Activated B cell treated with CpG ODN at 0.5 μM for 24 hours (primary cell): Measurements from ENCODE around the gene ZNF680. TPM values are rescaled to one million over a fixed set of nuclear protein-coding genes. Genes with fewer than 3 reads are reported as not detected.
"Not testable (repeated sequence)": the region's sequence is repeated elsewhere in the genome, so short reads cannot be mapped to it uniquely, and the experiment has no call there.

ENCODE experiments used
- ATAC-seq: fragments of 200-7000 bp; cut with Tn5 transposase; one replicate; pipeline ENCODE4 v1.10.0; 2021; ENCODE audit warnings: low read depth, mild to moderate bottlenecking, moderate library complexity
- CTCF ChIA-PET: fragments of 350-600 bp; sonication (Branson Sonifier 250); formaldehyde crosslinking; loops from one replicate; lab custom pipeline; 2021; ENCODE audit warnings: antibody characterized with exemption; lab: Charles Lee
- POLR2A ChIA-PET: fragments of 350-600 bp; sonication (Branson Sonifier 250); formaldehyde crosslinking; loops from one replicate; lab custom pipeline; 2021; ENCODE audit warnings: antibody characterized with exemption; lab: Charles Lee
- DNase-seq: peaks from one replicate; pipeline ENCODE4 v3.0.0; 2022
- H3K27ac Mint-ChIP-seq: one replicate; pipeline ENCODE4 v1.8.0; 2020; ENCODE audit warnings: mixed read lengths
- H3K27me3 Mint-ChIP-seq: one replicate; pipeline ENCODE4 v1.8.0; 2021; ENCODE audit warnings: mixed read lengths
- H3K36me3 Mint-ChIP-seq: one replicate; pipeline ENCODE4 v1.8.0; 2021; ENCODE audit warnings: low read depth, mixed read lengths
- H3K4me1 Mint-ChIP-seq: one replicate; pipeline ENCODE4 v1.8.0; 2021; ENCODE audit warnings: mixed read lengths
- H3K4me3 Mint-ChIP-seq: one replicate; pipeline ENCODE4 v1.8.0; 2020; ENCODE audit warnings: mild to moderate bottlenecking, mixed read lengths
- H3K9me3 Mint-ChIP-seq: one replicate; pipeline ENCODE4 v1.8.0; 2020; ENCODE audit warnings: mixed read lengths
- CTCF ChIP-seq: fragments of 200-600 bp; IDR thresholded peaks from one replicate; pipeline ENCODE4 v1.8.0; 2022; ENCODE audit warnings: antibody characterized with exemption, mild to moderate bottlenecking
- intact Hi-C: fragments of 100-400 bp; cut with micrococcal nuclease; formaldehyde crosslinking; loops from one replicate; pipeline ENCODE4 v1.15.1; 2024
- total RNA-seq: library from RNA; stranded (reverse); gene quantifications from 2 replicates; pipeline ENCODE4 v1.2.3, GENCODE V29; 2022

Gene ZNF680
- total RNA-seq, 1 donor from 2014 or later: 22.0 TPM

- H3K27me3 Mint-ChIP-seq: no peaks in the 10 kb centered on the region
- H3K4me1 Mint-ChIP-seq: peaks cover 24% of the 10 kb centered on the region
- H3K36me3 Mint-ChIP-seq: peaks cover 58% of the 10 kb centered on the region
- H3K4me3 Mint-ChIP-seq: no peak overlapping the region
- CTCF ChIA-PET: no interaction called here
- POLR2A ChIA-PET: interaction anchor here (0.7 to 0.8 kb wide), 2 partner anchors 45 to 248 kb away, joined by 4 read pairs; no protein-coding TSS in a partner anchor
- peaks cover 9% of the 10 kb centered on the region for H3K9me3 Mint-ChIP-seq
- DNase-seq (no peak), ATAC-seq (no peak)
- no peak for TF ChIP-seq CTCF
- no peak overlapping the region for H3K27ac Mint-ChIP-seq
- intact Hi-C loops: no loop called here
Measured at GRCh38 chr7:64555046-64555445, 7.8 kb downstream of the ZNF680 start.

- not testable (repeated sequence) for H3K27ac Mint-ChIP-seq
- H3K4me1 Mint-ChIP-seq: peaks cover 24% of the 10 kb centered on the region
Measured at GRCh38 chr7:64554188-64554587, 8.7 kb downstream of the ZNF680 start.

GRCh38 chr7:64551375-64552142, 11.3 kb downstream of the ZNF680 start:
- TF ChIP-seq CTCF: no peak
- DNase-seq (no peak), ATAC-seq (no peak)
- ChIA-PET CTCF (no interaction called here), POLR2A (no interaction called here)
- Mint-ChIP-seq H3K4me1 (peaks cover 11% of the 10 kb centered on the region), H3K36me3 (peaks cover 59% of the 10 kb centered on the region), H3K4me3 (no peak overlapping the region), H3K27ac (no peak overlapping the region), H3K27me3 (no peaks in the 10 kb centered on the region), H3K9me3 (peaks cover 15% of the 10 kb centered on the region)
- intact Hi-C loops: no loop called here

More at GRCh38 chr7:64554188-64554587, 8.7 kb downstream of the ZNF680 start:
- H3K9me3 Mint-ChIP-seq, intact Hi-C loops, DNase-seq, CTCF ChIA-PET, POLR2A ChIA-PET, ATAC-seq, H3K27me3 Mint-ChIP-seq, H3K4me3 Mint-ChIP-seq: not testable (repeated sequence)
- H3K36me3 Mint-ChIP-seq: peaks cover 63% of the 10 kb centered on the region

GRCh38 chr7:64544010-64544409, 18.9 kb downstream of the ZNF680 start:
- ATAC-seq: no peak
- no peak overlapping the region for H3K4me3 Mint-ChIP-seq

GRCh38 chr7:64541438-64542359, 21.2 kb downstream of the ZNF680 start:
- Mint-ChIP-seq H3K27ac (no peak overlapping the region), H3K4me3 (no peak overlapping the region), H3K36me3 (peaks cover 64% of the 10 kb centered on the region), H3K4me1 (peaks cover 17% of the 10 kb centered on the region), H3K9me3 (peaks cover 4% of the 10 kb centered on the region), H3K27me3 (no peaks in the 10 kb centered on the region)
- ChIA-PET POLR2A (interaction anchor here (0.6 kb wide), 1 partner anchor 473 kb away, joined by 5 read pairs; no protein-coding TSS in a partner anchor), CTCF (no interaction called here)
- TF ChIP-seq CTCF: no peak
- ATAC-seq (no peak), DNase-seq (no peak)
- intact Hi-C loops: loop anchor here (2.0 kb wide), 1 partner anchor 25 kb away; no protein-coding TSS in a partner anchor

More at GRCh38 chr7:64544010-64544409, 18.9 kb downstream of the ZNF680 start:
- no peak overlapping the region for H3K27ac Mint-ChIP-seq
- POLR2A ChIA-PET: no interaction called here
- no peak for TF ChIP-seq CTCF
- no peak for DNase-seq
- intact Hi-C loops: no loop called here
- no peaks in the 10 kb centered on the region for H3K27me3 Mint-ChIP-seq
- peaks cover 7% of the 10 kb centered on the region for H3K9me3 Mint-ChIP-seq
- H3K4me1 Mint-ChIP-seq: peaks cover 17% of the 10 kb centered on the region
- H3K36me3 Mint-ChIP-seq: peaks cover 63% of the 10 kb centered on the region
- CTCF ChIA-PET: no interaction called here
